DND-41 (cell line): ENCODE data around the gene KLF16.

ENCODE experiments used
- EZH2 ChIP-seq: IDR thresholded peaks from 3 replicates; pipeline ENCODE4 v1.6.1; 2012; ENCODE audit warnings: borderline replicate concordance, low read depth, mild to moderate bottlenecking, moderate library complexity, low read length, inconsistent platforms; ENCODE audit not compliant: severe bottlenecking
- TF ChIP-seq, protein P1 (sequence below): IDR thresholded peaks from 2 replicates; pipeline ENCODE4 v1.5.1; 2012; ENCODE audit warnings: borderline replicate concordance, low read length, moderate library complexity, mild to moderate bottlenecking; ENCODE audit not compliant: poor library complexity, severe bottlenecking; ENCODE audit errors: extremely low read depth

DNA sequence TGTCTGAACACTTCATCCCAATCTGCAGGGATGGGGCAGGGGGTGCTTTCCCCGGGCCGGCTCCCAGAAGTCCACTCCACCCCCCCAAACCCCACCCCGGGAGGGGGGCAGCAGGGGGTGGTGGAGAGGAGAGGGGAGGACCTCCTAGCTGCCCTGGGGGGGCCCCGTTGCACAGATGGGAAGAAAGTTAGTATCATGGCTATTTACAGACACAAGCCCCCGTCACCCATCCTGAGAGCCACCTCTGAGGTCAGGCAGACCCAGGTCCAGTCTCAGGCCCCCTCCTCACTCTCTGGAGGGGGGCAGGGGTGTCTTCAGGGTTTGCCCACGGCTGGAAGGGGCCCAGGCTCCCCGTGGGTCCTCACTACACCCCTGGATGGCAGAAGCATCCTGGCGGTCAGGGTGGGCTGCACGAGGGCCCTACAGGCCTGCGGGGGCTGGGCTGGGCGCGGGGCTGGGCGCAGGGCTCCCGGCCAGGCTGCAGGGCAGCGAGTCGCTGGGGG is 9.3 kb downstream of the KLF16 start:
- TF ChIP-seq, protein P1, sequence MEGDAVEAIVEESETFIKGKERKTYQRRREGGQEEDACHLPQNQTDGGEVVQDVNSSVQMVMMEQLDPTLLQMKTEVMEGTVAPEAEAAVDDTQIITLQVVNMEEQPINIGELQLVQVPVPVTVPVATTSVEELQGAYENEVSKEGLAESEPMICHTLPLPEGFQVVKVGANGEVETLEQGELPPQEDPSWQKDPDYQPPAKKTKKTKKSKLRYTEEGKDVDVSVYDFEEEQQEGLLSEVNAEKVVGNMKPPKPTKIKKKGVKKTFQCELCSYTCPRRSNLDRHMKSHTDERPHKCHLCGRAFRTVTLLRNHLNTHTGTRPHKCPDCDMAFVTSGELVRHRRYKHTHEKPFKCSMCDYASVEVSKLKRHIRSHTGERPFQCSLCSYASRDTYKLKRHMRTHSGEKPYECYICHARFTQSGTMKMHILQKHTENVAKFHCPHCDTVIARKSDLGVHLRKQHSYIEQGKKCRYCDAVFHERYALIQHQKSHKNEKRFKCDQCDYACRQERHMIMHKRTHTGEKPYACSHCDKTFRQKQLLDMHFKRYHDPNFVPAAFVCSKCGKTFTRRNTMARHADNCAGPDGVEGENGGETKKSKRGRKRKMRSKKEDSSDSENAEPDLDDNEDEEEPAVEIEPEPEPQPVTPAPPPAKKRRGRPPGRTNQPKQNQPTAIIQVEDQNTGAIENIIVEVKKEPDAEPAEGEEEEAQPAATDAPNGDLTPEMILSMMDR, result no peak
- TF ChIP-seq EZH2, result no peak
